HG03575 (cell line): ENCODE data around the gene FEN1.

Experiments used
- ATAC-seq: cut with Tn5 transposase; IDR thresholded peaks from one replicate; pipeline ENCODE4 v1.9.1; 2021; ENCODE audit not compliant: unreplicated experiment, insufficient number of reproducible peaks, low FRiP score; ENCODE audit errors: extremely low read depth

FEN1 gene

GRCh38 chr11:61833926-61834277 is 41.2 kb downstream of the FEN1 start:
- ATAC-seq, result no peak

- peak; percentile 56 for ATAC-seq
Observed at GRCh38 chr11:61834278-61835048, 41.8 kb downstream of the FEN1 start.

GRCh38 chr11:61836193-61836592 is 43.5 kb downstream of the FEN1 start:
- ATAC-seq, result no peak

GRCh38 chr11:61837411-61838005 is 44.8 kb downstream of the FEN1 start:
- no peak for ATAC-seq

GRCh38 chr11:61838501-61838900 is 45.8 kb downstream of the FEN1 start:
- ATAC-seq, result no peak

- ATAC-seq, result no peak
Observed at GRCh38 chr11:61838921-61839320, 46.2 kb downstream of the FEN1 start.

- ATAC-seq, result no peak
Observed at GRCh38 chr11:61839742-61840141, 47.0 kb downstream of the FEN1 start.

- ATAC-seq, result no peak
Observed at GRCh38 chr11:61840371-61840770, 47.7 kb downstream of the FEN1 start.

- no peak for ATAC-seq
Observed at GRCh38 chr11:61841636-61842527, 49.2 kb downstream of the FEN1 start.

- no peak for ATAC-seq
Observed at GRCh38 chr11:61842528-61842820, 49.8 kb downstream of the FEN1 start.

GRCh38 chr11:61844909-61845565 is 52.3 kb downstream of the FEN1 start:
- no peak for ATAC-seq

GRCh38 chr11:61846362-61847020 is 53.8 kb downstream of the FEN1 start:
- ATAC-seq, result no peak
